ENCODE data around the gene TBATA.

TBATA gene

DNA sequence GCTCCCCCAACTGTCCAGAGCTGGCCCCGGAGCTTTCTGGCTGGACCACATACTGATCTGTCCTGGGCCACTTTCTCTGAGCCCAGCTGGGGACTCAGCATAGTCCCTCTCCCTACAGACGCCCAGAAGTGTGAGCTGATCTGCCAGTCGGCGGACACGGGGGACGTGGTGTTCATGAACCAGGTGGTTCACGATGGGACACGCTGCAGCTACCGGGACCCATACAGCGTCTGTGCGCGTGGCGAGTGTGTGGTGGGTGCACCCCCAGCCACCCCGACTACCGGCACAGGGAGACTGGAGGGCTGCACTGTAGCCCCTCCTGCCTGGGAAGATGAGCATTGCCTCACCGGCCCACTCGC is 41.8 kb downstream of the TBATA start:
- peaks cover 70 to 90% of the 10 kb centered on the region in 2 experiments for H3K36me3 ChIP-seq (ENCODE audit: control insufficient read depth in 1 of 2, insufficient read depth in 2 of 2, low read depth in 1 of 2, low read length in 2 of 2)
- peak overlapping the region in 1 of 2 experiments; percentile 0 for H3K14ac ChIP-seq (ENCODE audit: low read length in 2 of 2)
- peaks cover 18% of the 10 kb centered on the region for H3K79me1 ChIP-seq (replicated peaks; ENCODE audit: low read length, poor library complexity, severe bottlenecking)
- H3K9ac ChIP-seq (ENCODE audit: low read length) = no peak overlapping the region
- peak overlapping the region; percentile 8 for H2BK15ac ChIP-seq (ENCODE audit: low read depth, poor library complexity, severe bottlenecking)
- H3K23ac ChIP-seq (ENCODE audit: low read length in 2 of 2) = no peak overlapping the region
- H3K4ac ChIP-seq (ENCODE audit: low read depth in 1 of 2, low read length in 2 of 2) = peak overlapping the region; percentile 9 to 69
- H2BK5ac ChIP-seq (ENCODE audit: low read depth, low read length, poor library complexity, severe bottlenecking) = no peak overlapping the region
- no peak overlapping the region for H3K4me3 ChIP-seq (ENCODE audit: insufficient read depth in 1 of 2, low read depth in 1 of 2, low read length in 2 of 2)
- no peak for DNase-seq
- peak overlapping the region in 1 of 2 experiments; percentile 79 for H3K18ac ChIP-seq (ENCODE audit: low read depth in 1 of 2, low read length in 2 of 2)
- no peak overlapping the region for H3K27ac ChIP-seq (ENCODE audit: low read length, poor library complexity, severe bottlenecking)
- no peak overlapping the region for H4K8ac ChIP-seq (ENCODE audit: low read length)
- H3K9me3 ChIP-seq (ENCODE audit: control insufficient read depth, low read length) = peaks cover 4% of the 10 kb centered on the region
- H2BK120ac ChIP-seq (ENCODE audit: low read depth, low read length) = no peak overlapping the region
- no peak overlapping the region for H3K4me2 ChIP-seq (ENCODE audit: low read length, poor library complexity, severe bottlenecking)
- peak overlapping the region; percentile 60 for H4K91ac ChIP-seq (ENCODE audit: low read length)
- WGBS = 94% methylated on average over 17 of the region's 17 CpGs
- H3K27me3 ChIP-seq (ENCODE audit: control insufficient read depth in 1 of 2, insufficient read depth in 1 of 2, low read length in 2 of 2) = no peaks in the 10 kb centered on the region
- peak overlapping the region; percentile 57 to 65 for H2BK12ac ChIP-seq (ENCODE audit: low read length in 2 of 2)
- peaks cover 5% of the 10 kb centered on the region for H3K4me1 ChIP-seq (ENCODE audit: control insufficient read depth, insufficient read depth, low read depth, low read length)
- H2AK5ac ChIP-seq (ENCODE audit: low read length, severe bottlenecking) = no peak overlapping the region
- H2AFZ ChIP-seq (ENCODE audit: low read depth, low read length) = no peak overlapping the region

DNA sequence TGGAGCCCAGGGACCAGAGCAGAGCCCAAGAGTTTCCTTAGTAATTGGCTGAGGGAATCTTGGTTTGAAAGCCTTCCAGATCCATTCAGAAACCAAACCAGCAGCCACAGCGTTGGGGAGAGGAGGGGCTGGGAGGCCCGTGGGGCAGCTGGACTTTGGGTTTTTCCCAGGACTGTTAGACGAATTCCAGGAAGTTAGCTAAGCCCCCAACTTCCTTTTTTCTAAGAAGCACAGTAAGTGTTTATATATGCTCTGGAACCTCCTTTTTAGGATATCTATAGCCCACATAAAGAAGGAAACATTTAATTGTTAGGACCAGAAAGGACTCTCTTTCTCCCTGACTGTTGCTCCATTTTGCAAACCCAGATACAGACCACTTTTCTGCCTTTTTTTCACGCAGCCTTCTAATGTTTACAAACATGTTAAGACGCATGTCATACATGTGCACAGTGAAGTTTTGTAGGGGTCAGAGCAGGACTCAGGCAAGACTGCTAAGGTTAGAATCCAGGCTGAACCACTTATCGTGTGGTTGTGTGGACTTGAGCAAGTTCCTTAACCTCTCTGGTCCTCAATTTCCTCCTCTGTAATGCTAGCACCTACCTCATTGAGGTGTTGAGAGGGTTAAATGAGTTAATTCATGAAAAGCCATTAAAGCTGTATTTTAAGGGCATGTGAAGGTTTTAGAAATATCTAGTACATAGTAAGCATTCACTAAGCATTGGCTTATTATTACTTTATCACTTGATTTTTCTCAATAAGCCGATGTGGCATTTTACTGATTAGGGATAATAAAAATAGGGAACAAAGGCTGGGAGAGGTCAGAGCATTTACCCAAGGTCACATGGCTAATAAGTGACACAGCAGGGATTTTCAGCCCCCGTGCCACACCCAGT is 42.4 kb downstream of the TBATA start:
- DNase-seq = peak; percentile 88
- peak overlapping the region in 1 of 2 experiments; percentile 79 for H3K18ac ChIP-seq (ENCODE audit: low read depth in 1 of 2, low read length in 2 of 2)
- H3K9me3 ChIP-seq (ENCODE audit: control insufficient read depth, low read length) = peaks cover 4% of the 10 kb centered on the region
- WGBS = 66% methylated on average over 4 of the region's 8 CpGs
- H3K79me1 ChIP-seq (replicated peaks; ENCODE audit: low read length, poor library complexity, severe bottlenecking) = peaks cover 18% of the 10 kb centered on the region
- H2BK5ac ChIP-seq (ENCODE audit: low read depth, low read length, poor library complexity, severe bottlenecking) = no peak overlapping the region
- peaks cover 5% of the 10 kb centered on the region for H3K4me1 ChIP-seq (ENCODE audit: control insufficient read depth, insufficient read depth, low read depth, low read length)
- peak overlapping the region; percentile 6 for H2AFZ ChIP-seq (ENCODE audit: low read depth, low read length)
- no peak overlapping the region for H3K27ac ChIP-seq (ENCODE audit: low read length, poor library complexity, severe bottlenecking)
- H3K14ac ChIP-seq (ENCODE audit: low read length in 2 of 2) = no peak overlapping the region
- peak overlapping the region in 1 of 2 experiments; percentile 57 for H2BK12ac ChIP-seq (ENCODE audit: low read length in 2 of 2)
- no peak overlapping the region for H3K9ac ChIP-seq (ENCODE audit: low read length)
- no peak overlapping the region for H3K23ac ChIP-seq (ENCODE audit: low read length in 2 of 2)
- H3K27me3 ChIP-seq (ENCODE audit: control insufficient read depth in 1 of 2, insufficient read depth in 1 of 2, low read length in 2 of 2) = no peaks in the 10 kb centered on the region
- H3K4ac ChIP-seq (ENCODE audit: low read depth in 1 of 2, low read length in 2 of 2) = peak overlapping the region in 1 of 2 experiments; percentile 42
- no peak overlapping the region for H4K91ac ChIP-seq (ENCODE audit: low read length)
- peak overlapping the region; percentile 4 for H2BK120ac ChIP-seq (ENCODE audit: low read depth, low read length)
- no peak overlapping the region for H3K4me3 ChIP-seq (ENCODE audit: insufficient read depth in 1 of 2, low read depth in 1 of 2, low read length in 2 of 2)
- H3K36me3 ChIP-seq (ENCODE audit: control insufficient read depth in 1 of 2, insufficient read depth in 2 of 2, low read depth in 1 of 2, low read length in 2 of 2) = peaks cover 70 to 90% of the 10 kb centered on the region in 2 experiments
- no peak overlapping the region for H3K4me2 ChIP-seq (ENCODE audit: low read length, poor library complexity, severe bottlenecking)
- no peak overlapping the region for H4K8ac ChIP-seq (ENCODE audit: low read length)
- no peak overlapping the region for H2AK5ac ChIP-seq (ENCODE audit: low read length, severe bottlenecking)
- no peak overlapping the region for H2BK15ac ChIP-seq (ENCODE audit: low read depth, poor library complexity, severe bottlenecking)

DNA sequence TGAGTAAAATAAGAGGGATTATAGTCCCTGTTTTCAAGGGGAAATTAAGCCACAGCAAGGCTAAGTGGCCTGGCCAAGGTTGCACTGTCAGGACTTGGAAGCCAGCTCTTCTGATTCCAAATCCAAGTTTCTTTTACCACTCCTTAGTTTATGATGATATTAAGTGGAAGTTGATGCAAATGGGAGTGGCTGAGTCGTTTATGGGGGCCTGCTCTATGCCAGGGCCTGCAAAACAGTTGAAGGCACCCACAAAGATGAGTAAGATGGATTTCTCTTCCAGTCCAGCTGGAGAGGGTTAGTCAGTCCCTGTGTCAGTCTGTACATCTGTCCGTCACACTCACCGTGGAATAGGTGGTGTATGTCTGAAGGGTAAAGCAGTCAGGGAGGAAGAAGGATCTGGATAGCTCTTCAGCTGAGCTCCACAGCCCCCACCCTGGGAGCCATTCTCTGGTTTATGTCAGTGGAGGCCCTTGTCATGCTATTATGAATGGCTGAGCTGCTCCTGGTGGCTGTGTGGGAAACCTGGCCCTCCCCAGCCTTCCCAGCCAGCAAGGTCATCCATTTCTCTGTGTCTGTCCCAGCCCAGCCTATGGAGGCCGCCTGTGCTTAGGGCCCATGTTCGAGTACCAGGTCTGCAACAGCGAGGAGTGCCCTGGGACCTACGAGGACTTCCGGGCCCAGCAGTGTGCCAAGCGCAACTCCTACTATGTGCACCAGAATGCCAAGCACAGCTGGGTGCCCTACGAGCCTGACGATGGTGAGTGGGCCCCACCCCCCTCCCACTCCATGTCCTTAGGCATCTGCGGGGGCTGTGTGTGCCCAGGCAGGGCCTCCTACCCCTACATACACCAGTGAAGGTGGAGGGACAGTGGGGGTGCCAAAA is 44.5 kb downstream of the TBATA start:
- Histone ChIP-seq H3K18ac (ENCODE audit: low read depth in 1 of 2, low read length in 2 of 2) (no peak overlapping the region), H3K27me3 (ENCODE audit: control insufficient read depth in 1 of 2, insufficient read depth in 1 of 2, low read length in 2 of 2) (no peaks in the 10 kb centered on the region), H4K8ac (ENCODE audit: low read length) (no peak overlapping the region), H2BK5ac (ENCODE audit: low read depth, low read length, poor library complexity, severe bottlenecking) (no peak overlapping the region), H3K9ac (ENCODE audit: low read length) (no peak overlapping the region), H3K9me3 (ENCODE audit: control insufficient read depth, low read length) (peaks cover 2% of the 10 kb centered on the region), H2BK12ac (ENCODE audit: low read length in 2 of 2) (peak overlapping the region in 1 of 2 experiments; percentile 23), H2AK5ac (ENCODE audit: low read length, severe bottlenecking) (no peak overlapping the region), H3K4me2 (ENCODE audit: low read length, poor library complexity, severe bottlenecking) (no peak overlapping the region), H3K79me1 (replicated peaks; ENCODE audit: low read length, poor library complexity, severe bottlenecking) (peaks cover 21% of the 10 kb centered on the region), H3K27ac (ENCODE audit: low read length, poor library complexity, severe bottlenecking) (no peak overlapping the region), H3K4ac (ENCODE audit: low read depth in 1 of 2, low read length in 2 of 2) (no peak overlapping the region), H4K91ac (ENCODE audit: low read length) (peak overlapping the region; percentile 53), H2BK15ac (ENCODE audit: low read depth, poor library complexity, severe bottlenecking) (no peak overlapping the region), H3K4me1 (ENCODE audit: control insufficient read depth, insufficient read depth, low read depth, low read length) (peaks cover 5% of the 10 kb centered on the region), H3K14ac (ENCODE audit: low read length in 2 of 2) (peak overlapping the region in 1 of 2 experiments; percentile 0), H2BK120ac (ENCODE audit: low read depth, low read length) (no peak overlapping the region), H3K4me3 (ENCODE audit: insufficient read depth in 1 of 2, low read depth in 1 of 2, low read length in 2 of 2) (no peak overlapping the region), H3K36me3 (ENCODE audit: control insufficient read depth in 1 of 2, insufficient read depth in 2 of 2, low read depth in 1 of 2, low read length in 2 of 2) (peaks cover 75 to 99% of the 10 kb centered on the region in 2 experiments), H2AFZ (ENCODE audit: low read depth, low read length) (no peak overlapping the region), H3K23ac (ENCODE audit: low read length in 2 of 2) (no peak overlapping the region)
- DNase-seq = peak; percentile 12
- WGBS = 74% methylated on average over 11 of the region's 12 CpGs

DNA sequence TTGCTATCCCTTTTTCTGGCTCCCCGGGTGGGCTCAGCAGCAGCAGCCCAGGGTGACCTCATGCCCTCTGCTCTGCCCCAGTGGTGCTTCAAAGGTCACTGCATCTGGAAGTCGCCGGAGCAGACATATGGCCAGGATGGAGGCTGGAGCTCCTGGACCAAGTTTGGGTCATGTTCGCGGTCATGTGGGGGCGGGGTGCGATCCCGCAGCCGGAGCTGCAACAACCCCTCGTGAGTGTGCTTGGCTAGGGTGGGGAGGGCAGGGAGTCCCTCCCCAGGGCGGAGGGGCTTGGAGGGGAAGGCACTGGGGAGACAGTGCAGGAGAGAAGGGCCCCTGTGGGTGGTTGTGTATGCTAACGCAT is 46.4 kb downstream of the TBATA start:
- no peak overlapping the region for H3K14ac ChIP-seq (ENCODE audit: low read length in 2 of 2)
- 79% methylated on average over 12 of the region's 12 CpGs for WGBS
- H3K9me3 ChIP-seq (ENCODE audit: control insufficient read depth, low read length) = no peaks in the 10 kb centered on the region
- H3K27ac ChIP-seq (ENCODE audit: low read length, poor library complexity, severe bottlenecking) = no peak overlapping the region
- H3K36me3 ChIP-seq (ENCODE audit: control insufficient read depth in 1 of 2, insufficient read depth in 2 of 2, low read depth in 1 of 2, low read length in 2 of 2) = peaks cover 79 to 99% of the 10 kb centered on the region in 2 experiments
- no peak overlapping the region for H3K4me2 ChIP-seq (ENCODE audit: low read length, poor library complexity, severe bottlenecking)
- H2AK5ac ChIP-seq (ENCODE audit: low read length, severe bottlenecking) = no peak overlapping the region
- no peak overlapping the region for H2AFZ ChIP-seq (ENCODE audit: low read depth, low read length)
- H3K18ac ChIP-seq (ENCODE audit: low read depth in 1 of 2, low read length in 2 of 2) = no peak overlapping the region
- no peaks in the 10 kb centered on the region for H3K27me3 ChIP-seq (ENCODE audit: control insufficient read depth in 1 of 2, insufficient read depth in 1 of 2, low read length in 2 of 2)
- H3K23ac ChIP-seq (ENCODE audit: low read length in 2 of 2) = no peak overlapping the region
- H2BK15ac ChIP-seq (ENCODE audit: low read depth, poor library complexity, severe bottlenecking) = no peak overlapping the region
- no peak overlapping the region for H3K9ac ChIP-seq (ENCODE audit: low read length)
- H3K79me1 ChIP-seq (replicated peaks; ENCODE audit: low read length, poor library complexity, severe bottlenecking) = peaks cover 25% of the 10 kb centered on the region
- no peak for DNase-seq
- peaks cover 8% of the 10 kb centered on the region for H3K4me1 ChIP-seq (ENCODE audit: control insufficient read depth, insufficient read depth, low read depth, low read length)
- no peak overlapping the region for H4K91ac ChIP-seq (ENCODE audit: low read length)
- no peak overlapping the region for H4K8ac ChIP-seq (ENCODE audit: low read length)
- H2BK12ac ChIP-seq (ENCODE audit: low read length in 2 of 2) = no peak overlapping the region
- no peak overlapping the region for H2BK120ac ChIP-seq (ENCODE audit: low read depth, low read length)
- H3K4me3 ChIP-seq (ENCODE audit: insufficient read depth in 1 of 2, low read depth in 1 of 2, low read length in 2 of 2) = no peak overlapping the region
- no peak overlapping the region for H3K4ac ChIP-seq (ENCODE audit: low read depth in 1 of 2, low read length in 2 of 2)
- no peak overlapping the region for H2BK5ac ChIP-seq (ENCODE audit: low read depth, low read length, poor library complexity, severe bottlenecking)

Measured in mesenchymal stem cell (in vitro differentiated cells and primary cell).